CD4-positive, alpha-beta T cell treated with Interleukin-17A for 4 hours (primary cell): ENCODE measurements around the gene AP2A2.
A peak's percentile ranks its signal among the peaks of the same experiment; 100 is the strongest.

Experiments
- DNase-seq: peaks from one replicate; pipeline ENCODE4 v3.0.0-alpha.2; 2020; ENCODE audit warnings: mixed read lengths

The AP2A2 gene

DNA sequence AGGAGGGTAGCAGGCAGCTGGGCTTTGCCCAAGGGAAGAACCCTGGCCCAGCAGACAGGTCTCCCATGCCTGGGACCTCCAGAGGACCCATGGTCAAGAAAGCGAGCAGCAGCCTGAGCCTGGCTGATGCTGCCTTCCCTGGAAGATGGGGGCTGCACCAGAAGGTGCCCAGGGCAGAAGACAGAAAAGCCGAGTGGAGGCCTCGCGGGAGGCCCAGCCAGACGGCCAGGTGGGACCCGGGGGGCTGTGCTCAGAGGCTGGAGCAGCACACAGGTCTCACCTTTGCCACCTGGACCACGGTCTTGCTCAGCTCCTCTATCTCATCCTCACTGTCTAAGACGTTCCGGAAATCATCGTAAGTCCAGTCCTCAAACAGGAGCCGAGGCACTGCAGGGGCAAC, 25.9 kb upstream of the AP2A2 start:
- DNase-seq = no peak

DNA sequence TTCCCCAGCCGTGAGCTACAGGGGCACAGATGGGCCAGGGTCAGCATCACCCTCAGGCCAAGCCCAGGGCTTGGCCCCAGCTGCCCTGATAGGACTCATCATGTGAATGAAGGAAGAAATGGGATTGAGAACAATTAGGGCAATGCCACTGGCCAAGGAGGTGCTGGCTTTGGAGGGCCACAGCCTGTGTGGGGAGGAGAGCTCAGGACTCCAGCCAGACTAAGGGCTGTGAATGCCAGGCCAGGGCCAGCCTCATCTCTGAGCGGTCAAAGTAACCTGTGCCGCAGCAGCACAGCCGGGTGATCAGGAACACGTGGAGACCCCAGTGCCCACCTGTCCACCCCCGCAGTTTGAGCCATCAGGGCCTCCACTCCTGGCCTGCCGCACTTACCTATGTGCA, 25.1 kb upstream of the AP2A2 start:
- no peak for DNase-seq

DNA sequence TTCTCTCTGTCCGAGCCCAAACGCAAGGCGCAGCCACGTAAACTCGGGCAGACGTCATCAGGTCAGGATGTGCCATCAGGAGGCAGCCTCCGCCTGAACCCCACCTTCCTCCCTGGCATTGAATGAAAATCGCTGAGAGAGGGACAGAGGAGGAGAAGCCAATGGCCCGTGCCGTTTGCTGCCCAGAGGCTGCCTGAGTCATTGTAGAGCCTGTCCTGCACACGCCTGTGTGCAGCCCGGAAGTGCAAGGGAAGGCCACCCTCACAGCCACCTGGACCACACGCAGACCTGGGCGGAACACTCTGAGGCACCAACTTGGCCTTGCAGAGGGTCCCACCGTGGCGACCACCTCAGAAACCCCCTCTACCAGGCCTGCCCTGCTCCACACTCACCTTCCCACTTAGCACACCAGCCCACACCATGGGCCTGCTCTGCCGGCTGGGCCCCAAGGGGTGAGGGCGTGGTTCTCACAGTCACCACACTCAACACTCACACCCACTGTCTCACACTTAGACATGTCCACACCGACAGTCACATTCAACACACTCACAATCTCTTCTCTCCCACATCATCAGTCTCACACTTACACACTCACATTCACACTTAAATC, 24.1 kb upstream of the AP2A2 start:
- no peak for DNase-seq

DNA sequence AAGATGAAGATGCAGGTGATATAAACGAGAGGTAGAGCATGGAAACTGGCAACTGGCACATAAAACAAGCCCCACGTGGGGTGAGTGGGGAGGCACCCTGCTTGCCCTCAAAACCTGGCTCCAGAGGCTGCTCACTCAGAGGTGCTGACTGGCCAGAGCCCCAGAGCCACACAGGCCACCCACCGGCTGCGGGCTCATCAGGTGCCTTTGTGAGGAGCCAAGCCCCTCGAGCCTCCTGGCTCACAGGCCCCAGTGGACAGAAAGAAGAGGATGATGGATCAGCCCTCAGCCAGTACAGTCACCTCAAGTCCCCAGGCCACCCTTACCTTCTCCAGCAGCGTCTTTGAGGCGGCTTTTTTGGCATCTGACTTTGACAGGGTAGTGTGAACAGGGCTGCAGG, 21.3 kb upstream of the AP2A2 start:
- DNase-seq = no peak

DNA sequence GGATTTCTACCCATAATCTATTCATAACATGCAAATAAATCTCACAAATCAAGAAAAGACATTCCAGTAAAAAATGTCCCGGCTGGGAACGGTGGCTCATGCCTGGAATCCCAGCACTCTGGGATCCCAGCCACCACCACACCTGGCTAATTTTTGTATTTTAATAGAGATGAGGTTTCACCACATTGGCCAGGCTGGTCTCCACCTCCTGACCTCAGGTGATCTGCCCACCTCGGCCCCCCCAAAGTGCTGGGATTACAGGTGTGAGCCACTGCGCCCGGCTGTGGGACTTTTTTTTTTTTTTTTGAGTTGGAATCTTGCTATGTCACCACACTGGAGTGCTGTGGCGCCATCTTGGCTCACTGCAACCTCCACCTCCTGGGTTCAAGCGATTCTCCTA, 19.7 kb upstream of the AP2A2 start:
- no peak for DNase-seq

DNA sequence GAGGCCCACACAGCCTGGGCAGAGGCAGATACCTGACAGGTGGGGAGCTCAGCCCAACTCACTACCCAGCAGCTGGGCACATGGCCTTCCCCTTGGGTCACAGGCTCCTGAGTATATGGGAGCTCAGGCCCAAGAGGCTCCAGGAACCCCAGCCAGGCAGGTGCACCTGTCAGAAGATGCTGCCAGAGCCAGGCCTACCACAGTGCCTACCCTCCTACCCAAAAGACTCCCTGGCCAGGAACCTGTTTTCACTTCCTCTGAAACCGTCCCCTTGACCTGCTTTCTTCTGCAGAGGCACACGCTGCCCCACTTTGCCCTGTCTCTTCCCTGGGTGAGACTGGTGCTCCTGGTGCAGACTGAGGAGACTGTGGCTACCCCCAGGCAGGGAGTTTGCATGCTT, 18.0 kb upstream of the AP2A2 start:
- DNase-seq = no peak

DNA sequence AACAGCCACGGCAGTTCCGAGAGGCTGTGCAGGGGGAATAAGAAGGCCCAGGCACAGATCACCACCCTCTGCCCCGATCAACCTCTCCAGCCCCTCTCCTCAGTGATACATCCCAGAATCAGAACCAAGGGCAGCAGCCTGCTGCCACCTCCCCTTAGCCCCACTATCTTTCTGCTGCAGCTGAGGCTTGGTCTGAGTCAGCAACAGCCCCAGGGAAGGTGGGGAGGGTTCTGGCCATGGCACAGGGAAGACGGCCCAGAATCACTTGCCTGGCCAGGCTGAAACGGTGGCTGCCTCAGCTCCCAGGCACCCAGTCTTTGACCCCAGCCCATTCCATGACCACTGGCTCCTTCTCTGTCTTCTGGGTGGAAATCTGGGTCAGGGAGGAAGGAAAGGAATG, 17.4 kb upstream of the AP2A2 start:
- DNase-seq = no peak

DNA sequence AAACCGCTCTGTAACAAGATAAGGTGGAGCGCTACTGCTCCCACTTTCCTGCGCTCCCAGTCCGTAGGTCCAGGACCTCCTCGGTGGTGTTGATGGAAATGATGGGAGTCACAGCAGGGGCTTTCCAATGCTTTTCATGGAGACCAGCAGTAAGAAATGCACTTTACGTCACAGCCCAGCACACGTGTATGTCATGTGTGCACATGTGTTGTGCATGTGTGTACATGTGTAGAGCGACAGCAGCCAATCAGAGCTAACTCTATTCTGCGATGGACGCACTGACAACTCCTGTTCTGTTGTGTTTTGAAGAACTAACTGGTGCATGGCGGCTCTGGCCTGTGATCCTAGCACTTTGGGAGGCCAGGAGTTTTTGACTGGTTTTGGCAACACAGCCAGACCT, 16.3 kb upstream of the AP2A2 start:
- no peak for DNase-seq

DNA sequence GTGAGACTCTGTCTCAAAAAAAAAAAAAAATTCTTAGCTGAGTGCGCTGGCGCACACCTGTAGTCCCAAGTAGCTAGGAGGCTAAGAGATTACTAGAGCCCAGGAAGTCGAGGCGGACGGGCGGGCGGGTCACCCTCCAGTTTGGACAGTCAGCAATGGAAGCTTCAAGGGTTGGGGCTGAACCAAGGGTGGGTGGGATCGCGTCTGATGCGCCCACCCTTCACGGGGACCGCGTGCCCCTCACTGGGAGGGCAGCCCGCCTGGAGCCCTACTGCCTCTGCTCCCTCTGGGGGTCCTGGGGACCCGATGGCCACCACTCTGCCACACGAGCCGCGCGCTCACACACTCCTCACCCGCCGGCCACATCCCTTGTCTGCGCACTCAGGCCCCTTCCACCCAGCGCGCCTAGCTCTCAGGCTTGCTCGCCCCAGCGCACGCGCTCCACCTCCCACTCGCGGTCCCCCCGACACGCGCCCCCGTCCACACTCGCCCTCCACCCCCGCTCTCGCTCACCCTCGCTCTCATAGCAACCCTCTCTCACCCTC, 15.6 kb upstream of the AP2A2 start:
- DNase-seq = no peak

DNA sequence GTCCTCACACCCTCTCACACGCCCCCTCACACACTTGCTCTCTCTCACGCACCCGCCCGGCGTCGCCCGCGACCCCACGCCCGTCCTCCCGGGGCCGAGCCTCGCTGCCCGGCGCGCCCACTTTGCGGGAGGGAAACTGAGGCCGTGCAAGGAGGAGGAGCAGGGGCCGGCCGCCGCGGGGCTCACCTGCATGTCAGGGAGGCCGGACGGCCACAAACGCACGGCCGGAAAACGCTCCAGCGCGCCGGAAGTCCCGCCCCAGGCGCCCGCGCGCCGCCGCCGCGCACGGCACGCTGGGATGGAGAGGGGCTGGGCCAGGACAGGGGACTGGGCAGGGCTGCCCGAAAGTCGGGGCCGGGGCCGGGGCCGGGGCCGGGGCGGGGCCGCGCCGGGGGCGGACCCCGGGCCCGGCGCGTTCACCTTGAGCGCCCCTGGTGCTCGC, 15.1 kb upstream of the AP2A2 start, which contains the start of gene CHID1:
Gene CHID1, minus strand, starts transcription at position 222 of the 442 bp plus-strand sequence. CDS start 5,994 bp downstream, outside the sequence.
- peak; percentile 86 for DNase-seq

DNA sequence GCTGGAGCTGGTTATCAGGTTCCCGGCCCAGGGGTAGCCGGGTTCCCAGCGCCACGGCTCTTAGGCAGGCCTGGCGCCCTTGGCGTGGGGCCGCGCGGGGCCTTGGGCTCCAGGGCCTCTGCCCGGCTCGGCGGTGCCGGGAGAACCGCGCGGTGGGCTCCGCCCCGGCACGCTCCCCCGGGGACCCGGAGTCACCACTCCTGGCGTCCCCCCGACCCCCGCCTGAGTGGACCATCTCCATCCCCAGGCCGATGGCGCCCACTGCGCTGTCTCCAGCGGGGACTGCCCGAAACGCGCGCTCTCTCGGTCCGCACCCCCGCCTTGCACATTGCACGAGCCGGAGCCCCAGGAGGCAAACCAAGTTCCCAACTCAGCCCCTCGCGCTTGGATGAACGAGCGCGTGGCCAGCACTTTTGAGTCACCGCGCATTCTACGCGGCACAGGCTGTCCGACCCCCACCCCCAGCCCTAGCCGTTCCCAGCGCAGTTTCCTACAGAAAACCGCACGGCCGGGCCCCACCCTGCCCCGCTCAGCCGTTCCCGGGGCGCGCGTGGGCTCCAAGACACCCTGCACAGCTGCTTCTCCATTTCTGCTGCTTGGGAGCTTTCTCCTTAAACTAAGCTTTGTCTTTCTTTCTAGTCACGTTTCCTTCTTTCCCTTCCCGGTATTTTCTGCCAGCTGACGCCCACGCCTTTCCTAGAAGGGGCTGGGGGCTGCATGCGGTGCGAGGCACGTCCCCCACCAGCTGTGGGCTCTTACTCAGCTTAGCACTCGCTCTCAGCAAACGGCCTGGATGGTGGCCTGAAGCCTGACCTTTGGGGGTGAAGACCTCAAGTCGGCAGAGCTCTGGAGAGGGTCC, 14.4 kb upstream of the AP2A2 start:
- DNase-seq = peak; percentile 45

DNA sequence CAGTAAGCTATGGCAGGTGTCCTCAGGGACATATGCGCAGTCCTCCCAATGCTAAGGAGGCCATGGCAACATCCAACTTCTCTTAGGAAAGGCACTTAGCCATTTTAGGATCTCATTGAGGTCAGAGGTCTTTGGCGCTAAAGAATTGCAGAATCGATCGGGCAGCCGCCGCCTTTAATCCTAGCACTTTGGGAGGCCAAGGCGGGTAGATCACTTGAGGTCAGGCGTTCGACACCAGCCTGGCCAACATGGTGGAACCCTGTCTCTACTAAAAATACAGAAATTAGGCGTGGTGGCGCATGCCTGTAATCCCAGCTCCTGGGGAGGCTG, 13.8 kb upstream of the AP2A2 start:
- no peak for DNase-seq

DNA sequence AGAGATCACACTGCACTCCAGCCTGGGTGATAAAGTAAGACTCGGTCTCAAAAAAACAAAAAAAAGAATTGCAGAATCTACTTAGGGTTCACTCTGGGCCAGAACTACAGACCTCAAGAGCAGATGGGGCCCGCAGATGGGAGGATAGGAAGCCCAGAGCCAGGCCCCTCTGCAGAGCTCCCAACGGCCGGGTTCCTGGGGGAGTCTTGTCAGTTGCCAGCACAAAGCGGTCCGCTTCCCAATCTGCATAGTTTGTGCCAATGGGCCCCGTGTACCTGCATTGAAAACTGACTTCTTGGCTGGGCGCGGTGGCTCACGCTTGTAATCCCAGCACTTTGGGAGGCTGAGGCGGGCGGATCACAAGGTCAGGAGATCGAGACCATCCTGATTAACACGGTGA, 13.4 kb upstream of the AP2A2 start:
- DNase-seq = no peak

DNA sequence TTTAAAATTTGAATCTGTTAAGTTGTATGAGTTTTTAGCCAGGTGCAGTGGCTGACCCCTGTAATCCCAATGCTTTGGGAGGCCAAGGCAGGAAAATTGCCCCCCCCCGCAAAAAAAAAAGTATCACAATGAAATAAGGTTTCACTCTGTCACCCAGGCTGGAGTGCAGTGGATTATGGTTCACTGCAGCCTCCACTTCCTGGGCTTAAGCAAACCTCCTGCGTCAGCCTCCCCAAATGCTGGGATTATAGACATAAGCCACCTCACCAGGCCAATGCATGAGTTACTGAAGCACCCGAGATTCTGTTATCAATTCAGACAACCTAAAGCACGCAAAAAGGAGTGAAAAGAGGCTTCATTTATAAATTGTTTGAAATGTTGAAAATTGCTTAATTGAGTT, 12.6 kb upstream of the AP2A2 start:
- DNase-seq = no peak

DNA sequence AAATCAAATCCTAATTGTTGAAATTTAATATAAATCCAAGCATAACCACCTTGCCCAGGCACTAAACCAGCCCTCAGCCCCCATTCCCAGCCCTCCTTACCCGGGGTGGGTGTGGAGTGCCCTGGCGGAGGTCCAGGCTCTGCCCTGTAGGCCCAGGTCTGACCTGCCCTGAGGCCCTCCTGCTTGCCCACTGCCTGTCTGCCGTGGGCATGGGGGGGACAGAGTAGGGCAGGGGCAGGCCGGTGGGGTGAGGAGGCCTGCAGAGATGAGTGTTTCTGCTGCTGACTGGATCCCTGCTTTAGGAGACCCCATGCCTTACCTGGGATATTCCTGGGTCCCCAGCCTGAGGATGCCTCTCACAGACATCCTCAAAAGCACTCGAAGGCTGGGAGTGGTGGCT, 11.5 kb upstream of the AP2A2 start:
- no peak for DNase-seq

DNA sequence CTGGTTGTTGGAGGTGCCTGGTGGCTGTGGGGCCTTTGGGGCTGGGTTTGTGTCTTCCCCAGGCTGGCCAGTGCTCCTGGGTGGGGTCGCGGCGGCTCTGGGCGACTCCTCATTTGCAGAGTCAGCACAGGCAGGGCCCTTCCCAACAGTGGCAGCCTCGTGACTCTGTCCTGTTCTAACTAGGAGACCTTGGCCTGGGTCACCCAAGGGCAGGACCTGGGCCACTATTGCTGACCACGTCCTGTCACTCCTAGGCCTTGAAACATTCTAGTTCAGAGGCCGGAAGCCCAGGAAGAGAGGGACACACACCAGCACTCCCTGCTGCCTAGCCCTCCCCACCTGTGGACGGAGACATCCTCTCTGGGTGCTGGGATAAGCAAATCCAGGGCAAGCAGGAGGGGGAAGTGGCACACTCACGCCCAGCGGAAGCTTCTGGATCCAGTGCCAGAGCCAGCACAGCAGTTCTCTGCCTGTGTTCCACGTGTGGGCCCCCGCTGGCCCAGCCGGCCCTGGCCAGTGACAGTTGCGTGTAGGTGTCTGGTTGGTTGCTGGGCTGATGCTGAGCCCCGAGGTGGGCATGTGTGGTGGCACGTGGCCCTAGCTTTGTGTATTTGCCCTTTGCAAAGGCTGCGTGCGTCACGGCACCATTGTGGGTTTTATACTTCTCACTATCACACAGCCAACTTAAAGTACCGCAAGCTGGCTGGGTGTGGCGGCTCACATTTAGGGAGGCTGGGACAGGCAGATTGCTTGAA, 10.7 kb upstream of the AP2A2 start:
- no peak for DNase-seq

DNA sequence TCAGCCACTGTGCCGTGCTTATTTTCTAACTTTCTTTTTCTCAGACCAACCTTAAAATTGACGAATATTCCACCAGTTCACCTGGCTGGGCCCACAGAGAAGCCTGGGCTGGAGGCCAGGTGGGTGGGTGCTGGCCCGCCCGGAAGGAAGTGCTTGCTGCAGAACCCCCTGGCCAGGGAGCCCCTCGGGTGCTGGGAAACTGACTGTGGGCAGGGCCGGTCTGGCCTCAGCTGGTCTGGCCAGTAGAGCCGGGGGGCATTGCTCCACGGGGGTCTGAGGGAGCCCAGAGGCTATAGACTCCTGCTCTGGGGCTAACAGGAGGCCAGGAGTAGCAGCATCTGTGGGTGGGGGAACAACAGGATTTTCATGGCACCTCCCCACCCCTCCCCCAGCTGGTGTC, 8.2 kb upstream of the AP2A2 start:
- DNase-seq = no peak

DNA sequence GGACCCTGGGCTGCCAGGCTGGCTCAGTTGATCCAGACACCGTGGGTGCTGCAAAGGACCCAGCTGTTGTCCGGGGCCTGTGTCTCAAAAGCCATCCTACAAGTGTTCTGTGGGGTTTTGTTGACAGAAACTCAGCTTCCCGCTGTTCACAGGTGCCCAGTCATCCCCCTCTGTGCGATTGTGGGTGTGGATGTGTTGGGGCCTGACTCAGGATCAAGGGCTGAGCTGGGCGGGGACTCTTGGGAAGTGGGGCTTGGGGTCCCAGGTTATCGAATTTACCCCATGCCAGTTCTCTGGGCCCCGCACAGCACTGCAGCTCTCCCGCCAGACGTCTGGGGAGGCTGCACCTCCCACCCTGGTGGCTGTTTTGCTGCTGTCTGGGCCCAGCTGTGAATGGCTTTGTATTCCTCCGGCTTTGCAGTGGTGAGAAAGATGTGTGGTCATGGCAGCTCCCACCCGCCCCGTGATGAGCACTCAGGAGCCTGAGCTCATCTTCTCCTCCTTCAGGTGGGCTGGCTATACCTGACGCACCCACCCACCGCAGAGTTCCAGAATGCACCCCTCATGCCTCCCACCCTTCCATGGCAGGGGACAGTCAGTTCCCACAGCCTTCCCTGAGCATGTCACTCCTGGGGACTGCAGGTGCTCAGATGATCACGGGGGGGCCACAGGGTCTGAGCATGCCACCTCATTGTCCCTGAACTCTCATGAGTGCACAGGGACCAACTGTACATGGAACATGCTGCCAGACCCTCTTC, 3.6 kb upstream of the AP2A2 start:
- no peak for DNase-seq

DNA sequence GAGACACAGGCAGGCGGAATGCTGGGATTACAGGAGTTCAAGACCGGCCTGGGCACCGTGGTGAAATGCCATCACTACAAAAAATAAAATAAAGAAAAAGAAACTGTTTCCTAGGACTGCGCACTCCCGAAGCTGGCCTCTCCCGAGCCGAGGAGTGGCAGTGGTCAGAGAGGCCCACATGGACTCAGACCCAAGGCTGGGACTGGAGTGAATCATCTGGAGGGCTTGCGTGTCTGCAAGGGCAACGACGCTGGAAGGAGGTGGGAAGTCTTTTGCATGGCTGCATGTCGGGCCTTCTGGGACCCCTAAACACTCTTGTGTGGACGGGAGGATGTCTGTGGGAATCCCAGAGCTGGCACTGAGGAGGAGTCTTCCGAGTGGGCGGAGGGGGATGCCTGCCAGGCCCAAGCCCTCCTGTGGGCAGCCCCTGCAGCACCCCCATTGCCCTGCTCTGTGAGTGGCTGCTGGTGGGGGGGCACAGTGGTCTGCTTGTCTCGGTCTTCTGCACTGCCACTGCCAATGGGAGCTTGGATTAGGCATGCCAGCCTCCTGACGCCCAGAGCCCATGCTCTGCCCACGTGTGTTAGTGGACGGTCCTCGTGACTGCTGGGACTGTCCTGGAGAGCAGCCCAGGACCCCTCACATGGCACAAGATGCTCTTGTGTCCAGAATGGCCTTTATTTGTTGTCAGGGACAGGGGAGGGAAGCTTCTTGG, 1.8 kb upstream of the AP2A2 start:
- no peak for DNase-seq

DNA sequence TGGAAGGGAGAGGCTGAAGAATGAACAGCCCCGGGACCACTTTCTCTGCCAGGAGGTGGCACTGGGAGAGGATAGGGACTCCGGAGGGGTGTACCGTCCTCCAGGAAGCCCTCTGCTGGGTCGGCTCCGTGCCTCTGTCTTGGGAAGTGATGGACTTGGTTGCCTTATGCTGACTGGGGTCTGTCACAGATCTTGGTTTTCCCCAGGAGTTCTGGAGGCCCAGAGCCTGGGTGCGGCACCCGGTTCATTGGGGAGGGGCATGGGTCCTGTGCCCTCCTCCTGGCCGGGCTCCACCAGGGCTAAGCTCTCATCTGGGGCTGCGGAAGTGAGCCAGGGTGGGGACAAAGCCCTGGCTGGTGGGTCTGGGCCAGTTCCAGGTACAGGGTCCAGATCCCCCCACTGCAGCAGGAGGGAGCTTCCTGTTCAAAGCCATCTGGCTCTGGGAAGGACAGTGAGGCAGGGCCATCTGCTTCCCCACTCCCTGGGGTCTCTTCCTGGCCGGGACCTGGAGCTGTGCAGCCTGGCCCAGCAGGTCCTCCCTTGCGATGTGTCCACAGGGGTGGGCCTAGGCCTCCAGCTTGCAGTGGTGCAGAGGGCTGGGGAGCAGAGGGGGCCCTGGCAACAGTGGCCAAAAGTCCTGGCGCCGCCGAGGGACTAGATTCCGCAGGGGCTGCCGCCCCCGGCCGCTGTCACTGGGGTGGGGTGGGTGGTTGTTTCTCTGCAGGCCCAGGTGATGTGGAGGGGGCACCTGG, 1.1 kb upstream of the AP2A2 start:
- no peak for DNase-seq

DNA sequence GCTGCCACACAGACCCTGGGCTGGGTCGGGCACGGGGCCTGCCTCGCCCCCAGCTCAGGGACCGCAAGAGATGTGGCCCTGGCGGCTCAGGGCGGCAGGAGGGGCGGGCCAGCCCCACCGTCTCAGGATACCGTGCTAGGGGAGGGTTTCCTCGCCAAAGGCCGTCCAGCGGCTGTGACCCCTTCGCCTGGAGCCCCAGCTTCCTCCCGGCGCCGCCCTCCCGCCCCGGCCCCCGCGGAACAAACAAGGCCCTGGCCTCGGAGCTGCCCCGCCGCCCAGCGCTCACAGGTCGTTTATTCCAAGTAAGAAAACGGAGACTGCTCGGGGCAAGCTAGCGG, 543 bp upstream of the AP2A2 start:
- DNase-seq = no peak
